IPS-20b (cell line): ENCODE data around the gene FOXN3.

Source experiments
- H3K27ac ChIP-seq: one replicate; pipeline ENCODE4 v1.5.1; 2013; ENCODE audit warnings: low read length
- H3K27me3 ChIP-seq: 2 replicates; pipeline ENCODE4 v1.6.1; 2013; ENCODE audit warnings: mild to moderate bottlenecking, low read length, inconsistent platforms; ENCODE audit not compliant: insufficient read depth
- H3K36me3 ChIP-seq: 2 replicates; pipeline ENCODE4 v1.6.1; 2013; ENCODE audit warnings: low read depth, mild to moderate bottlenecking, inconsistent platforms, low read length, moderate library complexity; ENCODE audit not compliant: insufficient read depth
- H3K4me1 ChIP-seq: 2 replicates; pipeline ENCODE4 v1.6.1; 2013; ENCODE audit warnings: mild to moderate bottlenecking, control low read depth, inconsistent platforms, low read length, moderate library complexity; ENCODE audit not compliant: insufficient read depth
- H3K4me3 ChIP-seq: 2 replicates; pipeline ENCODE4 v1.5.1; 2013; ENCODE audit warnings: mild to moderate bottlenecking, low read length, inconsistent platforms
- H3K9ac ChIP-seq: 2 replicates; pipeline ENCODE4 v1.6.1; 2013; ENCODE audit warnings: low read depth, mild to moderate bottlenecking, inconsistent platforms, low read length, moderate library complexity
- H3K9me3 ChIP-seq: 2 replicates; pipeline ENCODE4 v1.6.1; 2013; ENCODE audit warnings: mild to moderate bottlenecking, low read depth, low read length, inconsistent platforms; ENCODE audit not compliant: insufficient read depth

FOXN3 gene

DNA sequence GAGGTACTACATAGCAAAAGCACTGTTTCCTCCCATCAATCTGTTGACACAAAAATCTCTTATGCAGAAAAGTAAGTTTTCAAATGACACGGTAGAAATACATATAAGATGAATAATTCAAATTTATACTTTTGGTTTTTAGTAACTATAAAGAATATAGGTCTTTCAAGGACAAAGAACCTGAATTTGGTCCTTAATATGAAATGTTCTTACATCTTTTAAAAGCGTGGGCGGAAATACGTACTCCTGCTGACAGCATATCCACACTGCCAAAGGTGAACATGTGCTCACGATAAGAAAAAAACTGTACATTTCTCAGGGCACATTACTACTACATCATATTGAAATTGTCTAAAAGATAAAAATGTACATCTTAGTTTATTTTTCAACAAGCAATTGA, 127.6 kb downstream of the FOXN3 start:
- Histone ChIP-seq H3K4me3 (no peak overlapping the region), H3K9ac (no peak overlapping the region), H3K4me1 (peaks cover 37% of the 10 kb centered on the region), H3K36me3 (peaks cover 20% of the 10 kb centered on the region), H3K27me3 (no peaks in the 10 kb centered on the region), H3K9me3 (no peaks in the 10 kb centered on the region), H3K27ac (no peak overlapping the region)

GRCh38 chr14:89288114-89288513, 128.9 kb downstream of the FOXN3 start:
- Histone ChIP-seq H3K27me3 (no peaks in the 10 kb centered on the region), H3K36me3 (peaks cover 20% of the 10 kb centered on the region), H3K4me3 (no peak overlapping the region), H3K9me3 (no peaks in the 10 kb centered on the region), H3K27ac (no peak overlapping the region), H3K9ac (no peak overlapping the region), H3K4me1 (peaks cover 25% of the 10 kb centered on the region)

DNA sequence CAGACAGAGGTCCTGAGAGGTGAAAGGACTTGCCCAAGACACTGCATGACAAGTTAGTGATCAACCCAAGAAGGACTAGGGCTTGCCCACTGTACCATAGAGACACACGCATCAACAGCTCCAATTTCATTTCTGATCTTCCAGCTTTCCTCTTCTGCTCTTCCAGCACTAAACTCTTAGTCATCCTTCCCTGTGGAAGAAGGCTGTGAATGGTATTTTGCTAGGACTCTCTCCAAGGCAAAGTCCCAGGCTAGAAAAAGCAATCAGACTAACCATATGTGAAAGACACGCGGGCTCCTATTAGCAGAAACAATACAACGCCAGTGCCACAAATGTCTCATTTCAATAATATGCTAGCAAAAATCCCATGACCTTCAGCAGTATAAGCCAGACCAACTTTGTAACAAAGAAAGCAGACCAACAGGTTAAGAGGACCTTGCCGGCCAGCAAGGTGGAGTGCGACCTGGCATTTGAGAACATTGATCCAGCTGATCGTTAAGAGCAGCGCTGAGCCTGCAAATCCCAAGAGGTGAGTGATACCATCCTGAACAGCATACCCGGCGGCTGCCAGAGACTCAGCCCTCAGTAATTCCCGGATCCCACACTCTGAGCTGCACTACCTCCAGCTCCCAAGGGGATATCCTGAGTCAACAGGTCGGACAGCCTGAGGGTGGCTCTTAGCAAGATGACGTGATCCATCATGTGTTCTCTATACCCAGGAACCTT, 132.5 kb downstream of the FOXN3 start:
- H3K4me3 ChIP-seq: no peak overlapping the region
- no peak overlapping the region for H3K27ac ChIP-seq
- no peaks in the 10 kb centered on the region for H3K27me3 ChIP-seq
- peaks cover 24% of the 10 kb centered on the region for H3K36me3 ChIP-seq
- H3K4me1 ChIP-seq: peaks cover 7% of the 10 kb centered on the region; the same call in 1 of the 2 replicates
- no peaks in the 10 kb centered on the region for H3K9me3 ChIP-seq
- no peak overlapping the region for H3K9ac ChIP-seq

DNA sequence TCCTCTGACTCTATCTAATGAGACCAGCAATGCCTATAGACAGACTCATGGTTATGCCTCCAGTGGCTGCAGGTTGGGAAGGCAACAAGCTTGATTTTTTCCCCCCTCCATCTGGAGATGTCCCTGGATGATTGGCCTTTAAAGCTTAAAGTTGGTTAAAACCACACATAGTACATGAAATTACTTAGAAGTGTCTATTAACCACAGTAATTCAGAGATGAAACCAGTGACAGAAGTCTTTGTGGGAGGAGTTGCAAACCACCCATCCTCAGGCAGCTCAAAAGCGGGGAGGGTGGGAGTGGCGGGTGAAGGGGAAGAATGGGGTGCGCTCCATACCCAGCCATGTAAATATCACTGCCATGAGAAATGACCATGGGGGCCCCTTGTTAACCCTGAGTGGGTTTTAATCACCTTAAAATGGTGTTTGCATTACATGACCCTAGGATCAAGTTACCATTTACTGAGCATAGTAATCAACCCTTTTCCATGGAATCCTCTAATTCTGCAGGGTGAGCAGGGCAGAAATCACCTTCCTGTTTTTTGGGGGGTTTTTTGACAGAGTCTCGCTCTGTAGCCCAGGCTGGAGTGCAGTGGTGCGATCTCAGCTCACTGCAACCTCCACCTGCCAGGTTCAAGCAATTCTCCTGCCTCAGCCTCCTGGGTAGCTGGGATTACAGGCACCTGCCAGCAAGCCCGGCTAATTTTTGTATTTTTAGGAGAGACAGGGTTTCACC, 133.5 kb downstream of the FOXN3 start:
- peaks cover 7% of the 10 kb centered on the region; the same call in 1 of the 2 replicates for H3K4me1 ChIP-seq

DNA sequence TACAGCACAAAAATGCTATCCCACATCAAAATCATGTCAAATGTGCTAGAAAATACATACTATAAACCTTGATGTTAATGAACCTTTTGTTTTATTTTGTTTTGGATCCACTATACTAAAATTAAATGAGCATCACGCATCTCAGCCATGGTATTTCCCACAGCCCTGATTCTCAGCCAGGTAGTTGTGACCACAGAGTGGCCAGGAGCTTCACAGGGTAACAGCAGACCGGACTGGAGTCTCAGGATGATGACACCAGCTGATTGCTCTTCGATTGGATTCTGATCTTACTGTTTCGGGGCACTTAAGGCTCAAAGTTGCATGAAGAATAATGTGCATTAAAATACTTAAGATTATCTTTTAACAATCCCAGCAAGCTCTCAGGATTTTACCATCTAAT, 134.8 kb downstream of the FOXN3 start:
- Histone ChIP-seq H3K4me3 (no peak overlapping the region), H3K4me1 (peaks cover 7% of the 10 kb centered on the region; the same call in 1 of the 2 replicates), H3K9ac (no peak overlapping the region), H3K27ac (no peak overlapping the region), H3K27me3 (no peaks in the 10 kb centered on the region), H3K36me3 (peaks cover 37% of the 10 kb centered on the region), H3K9me3 (no peaks in the 10 kb centered on the region)

More for the DNA sequence above, 133.5 kb downstream of the FOXN3 start:
- H3K36me3 ChIP-seq: peaks cover 34% of the 10 kb centered on the region
- no peaks in the 10 kb centered on the region for H3K27me3 ChIP-seq
- H3K9me3 ChIP-seq: no peaks in the 10 kb centered on the region
- H3K4me3 ChIP-seq: no peak overlapping the region
- no peak overlapping the region for H3K27ac ChIP-seq
- no peak overlapping the region for H3K9ac ChIP-seq

DNA sequence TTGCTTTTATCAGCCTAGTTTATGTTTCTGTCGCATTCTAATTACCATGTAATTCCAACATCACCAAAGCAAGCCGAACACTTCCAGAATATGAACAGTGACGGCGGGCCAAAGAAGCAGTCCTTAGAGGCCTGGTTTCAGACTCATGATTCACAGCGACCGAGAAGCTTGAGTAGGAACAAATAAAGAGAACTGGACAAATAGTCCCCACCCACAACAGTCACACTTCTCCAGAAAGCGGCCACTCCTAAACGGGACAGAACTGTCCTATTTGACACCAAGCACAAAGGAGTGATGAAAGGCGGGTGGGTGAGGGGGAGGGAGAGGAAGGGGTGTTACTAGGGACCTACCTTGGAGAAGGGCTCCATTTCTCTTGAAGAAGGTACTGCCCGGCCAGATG, 136.4 kb downstream of the FOXN3 start:
- Histone ChIP-seq H3K36me3 (peaks cover 36% of the 10 kb centered on the region), H3K4me1 (no peaks in the 10 kb centered on the region), H3K4me3 (no peak overlapping the region), H3K9me3 (no peaks in the 10 kb centered on the region), H3K27me3 (no peaks in the 10 kb centered on the region), H3K9ac (no peak overlapping the region), H3K27ac (no peak overlapping the region)

DNA sequence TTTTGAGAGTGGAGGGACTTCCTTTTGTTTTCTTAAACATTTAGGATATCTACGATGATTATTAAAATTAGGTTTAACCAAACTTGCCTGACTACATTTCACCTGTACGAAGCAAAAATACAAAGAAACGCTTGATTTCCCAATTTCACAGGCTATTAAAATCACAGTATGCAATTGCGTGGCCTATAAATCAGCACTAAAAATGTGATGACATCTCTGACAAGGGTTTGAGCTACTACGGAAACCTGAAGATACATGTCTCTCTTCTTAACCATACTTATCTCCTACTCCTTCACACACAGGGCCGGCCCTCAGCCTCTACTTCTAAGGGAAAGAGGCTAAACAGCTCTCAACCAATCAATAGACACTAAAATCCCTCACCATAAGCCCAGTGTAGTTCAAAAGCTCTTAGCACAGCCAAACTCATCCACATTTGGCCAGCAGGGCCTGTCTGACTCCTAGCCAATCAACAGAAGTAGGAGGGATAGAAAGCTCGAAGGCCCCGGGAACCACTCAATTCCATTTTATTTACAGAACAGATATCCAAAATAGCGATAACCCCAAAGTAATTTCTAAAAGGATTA, 137.3 kb downstream of the FOXN3 start:
- Histone ChIP-seq H3K9me3 (no peaks in the 10 kb centered on the region), H3K4me1 (no peaks in the 10 kb centered on the region), H3K4me3 (no peak overlapping the region), H3K27me3 (no peaks in the 10 kb centered on the region), H3K36me3 (peaks cover 40% of the 10 kb centered on the region), H3K9ac (no peak overlapping the region), H3K27ac (no peak overlapping the region)

DNA sequence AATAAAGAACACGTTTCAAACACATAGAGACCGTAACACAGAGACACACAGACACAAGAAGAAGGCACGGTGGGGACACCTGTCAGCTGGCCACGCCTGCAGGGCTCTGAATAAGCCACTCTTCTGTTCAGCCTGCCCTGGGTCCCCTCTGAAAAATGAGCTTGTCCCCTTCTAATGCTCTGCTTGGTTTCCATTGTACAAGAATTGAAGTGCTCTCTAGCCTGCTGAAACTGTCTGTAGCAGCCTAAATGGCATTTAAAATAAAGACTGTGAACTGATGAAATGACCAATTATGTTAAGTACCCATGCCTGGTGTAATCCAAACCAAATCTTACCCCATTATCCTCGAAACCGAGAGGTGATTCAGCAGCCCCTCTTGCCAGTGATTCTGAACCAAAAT, 139.8 kb downstream of the FOXN3 start:
- Histone ChIP-seq H3K27me3 (no peaks in the 10 kb centered on the region), H3K9me3 (no peaks in the 10 kb centered on the region), H3K27ac (no peak overlapping the region), H3K4me3 (no peak overlapping the region), H3K4me1 (no peaks in the 10 kb centered on the region), H3K36me3 (peaks cover 40% of the 10 kb centered on the region), H3K9ac (no peak overlapping the region)

DNA sequence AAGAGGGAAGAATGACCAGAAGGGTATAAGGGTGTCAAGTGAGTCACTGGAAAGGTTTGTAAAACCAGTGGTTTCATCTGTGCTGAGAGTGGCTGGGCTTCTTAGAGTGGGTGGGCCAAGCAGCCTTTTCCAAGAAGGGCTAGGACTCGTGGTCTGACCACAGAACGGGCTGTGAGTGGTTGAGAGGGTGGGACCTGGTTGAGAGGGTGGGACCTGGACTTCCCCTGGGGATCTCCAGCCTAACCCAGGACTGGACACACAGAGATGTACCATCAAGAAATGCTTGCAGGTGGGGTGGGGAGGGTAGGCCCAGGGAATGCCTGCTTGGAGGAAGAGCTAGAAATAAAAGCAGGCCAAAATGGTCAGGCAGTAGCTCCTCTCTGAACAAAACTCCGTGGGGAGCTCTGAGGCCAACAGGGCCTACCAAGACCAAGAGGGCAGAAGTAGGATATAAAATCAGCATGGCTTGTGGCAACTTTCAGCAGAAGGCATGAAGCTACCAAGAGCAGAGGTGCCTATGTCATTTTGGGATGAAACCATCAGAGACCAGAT, 140.5 kb downstream of the FOXN3 start:
- H3K36me3 ChIP-seq: peaks cover 40% of the 10 kb centered on the region
- H3K27me3 ChIP-seq: no peaks in the 10 kb centered on the region
- H3K27ac ChIP-seq: no peak overlapping the region
- H3K4me1 ChIP-seq: no peaks in the 10 kb centered on the region
- H3K9me3 ChIP-seq: no peaks in the 10 kb centered on the region
- H3K4me3 ChIP-seq: no peak overlapping the region
- no peak overlapping the region for H3K9ac ChIP-seq

DNA sequence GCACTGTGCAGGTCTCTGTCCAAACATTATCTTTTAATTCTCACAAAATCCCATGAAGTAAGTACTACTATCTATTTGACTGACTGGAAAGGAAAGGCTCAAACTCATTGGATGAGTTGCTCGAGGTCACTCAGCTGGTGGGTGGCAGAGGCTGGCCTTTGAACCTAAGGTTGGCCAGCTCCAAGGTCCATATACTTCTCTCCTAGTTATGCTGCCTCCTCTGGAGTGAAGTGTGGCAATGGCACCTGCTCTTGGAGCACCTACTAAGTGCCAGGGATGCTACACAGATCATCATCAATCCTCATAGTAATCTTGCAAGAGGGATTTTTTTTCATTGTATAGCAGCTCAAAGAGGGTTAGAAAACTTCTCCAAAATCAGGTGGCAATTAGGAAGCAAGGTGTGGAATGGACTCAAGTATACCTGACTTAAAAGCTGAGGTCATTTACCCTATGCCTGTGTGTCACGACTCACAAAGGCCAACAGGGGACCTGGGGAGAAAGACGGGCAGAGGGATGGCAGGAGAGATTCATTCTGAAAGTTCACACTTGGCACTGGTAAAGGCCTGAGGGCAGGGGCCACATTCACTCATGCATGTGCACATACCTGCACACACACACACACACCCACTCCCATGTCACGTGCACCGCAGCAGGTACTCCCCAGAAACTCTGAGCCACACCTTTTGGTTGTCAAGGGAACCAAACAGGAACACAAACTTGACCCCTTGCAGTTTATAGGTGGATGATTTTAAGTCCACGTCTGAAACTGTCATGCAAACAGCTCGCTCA, 146.4 kb downstream of the FOXN3 start:
- H3K27me3 ChIP-seq: no peaks in the 10 kb centered on the region
- no peak overlapping the region for H3K27ac ChIP-seq
- peaks cover 22% of the 10 kb centered on the region; the same call in 1 of the 2 replicates for H3K36me3 ChIP-seq
- no peak overlapping the region for H3K4me3 ChIP-seq
- H3K9ac ChIP-seq: no peak overlapping the region
- peaks cover 21% of the 10 kb centered on the region for H3K4me1 ChIP-seq
- no peaks in the 10 kb centered on the region for H3K9me3 ChIP-seq

DNA sequence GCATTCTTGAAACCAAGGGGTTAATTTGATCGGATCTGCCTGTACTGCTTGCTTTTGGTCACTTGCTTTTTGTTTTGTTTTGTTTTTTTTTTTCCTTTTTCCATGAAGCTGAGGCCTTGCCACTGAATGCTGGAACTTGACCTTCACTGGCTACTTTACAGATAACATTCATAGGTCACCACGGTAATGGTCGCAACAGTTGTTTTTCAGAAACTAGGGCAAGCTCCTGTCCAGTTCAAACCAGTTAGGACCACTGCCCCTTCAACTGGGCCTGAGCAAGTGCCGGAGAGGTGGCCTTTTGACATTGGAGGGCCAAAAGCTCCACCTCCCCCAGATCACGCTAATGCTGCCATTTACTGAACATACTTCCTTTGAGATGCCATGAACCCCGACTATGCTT, 147.6 kb downstream of the FOXN3 start:
- H3K27ac ChIP-seq: no peak overlapping the region
- peaks cover 21% of the 10 kb centered on the region for H3K4me1 ChIP-seq
- no peak overlapping the region for H3K4me3 ChIP-seq
- no peak overlapping the region for H3K9ac ChIP-seq
- H3K9me3 ChIP-seq: no peaks in the 10 kb centered on the region
- H3K27me3 ChIP-seq: no peaks in the 10 kb centered on the region
- H3K36me3 ChIP-seq: peaks cover 18% of the 10 kb centered on the region; the same call in 1 of the 2 replicates
